ENCODE data around the gene FAM111B.

GRCh38 chr11:59097113-59097708, 9.8 kb upstream of the FAM111B start:
- TF ChIP-seq CTCF (IDR thresholded peaks at IDR 0.05): peak in 2 of 3 experiments; percentile 28 to 56
- TF ChIP-seq POLR2A (IDR thresholded peaks at IDR 0.05): no peak

Measured in testis (tissue), 2 donors.